ENCODE data around the gene NPC1L1. TPM values are rescaled to one million over a fixed set of nuclear protein-coding genes. Genes with fewer than 3 reads are reported as not detected.

The NPC1L1 gene
- total and polyA plus RNA-seq, 10 of the 15 experiments (the other 5 are each of a cell fraction or from before 2014, with no cell fraction given): 0.01 to 0.90 TPM; not detected in 8

DNA sequence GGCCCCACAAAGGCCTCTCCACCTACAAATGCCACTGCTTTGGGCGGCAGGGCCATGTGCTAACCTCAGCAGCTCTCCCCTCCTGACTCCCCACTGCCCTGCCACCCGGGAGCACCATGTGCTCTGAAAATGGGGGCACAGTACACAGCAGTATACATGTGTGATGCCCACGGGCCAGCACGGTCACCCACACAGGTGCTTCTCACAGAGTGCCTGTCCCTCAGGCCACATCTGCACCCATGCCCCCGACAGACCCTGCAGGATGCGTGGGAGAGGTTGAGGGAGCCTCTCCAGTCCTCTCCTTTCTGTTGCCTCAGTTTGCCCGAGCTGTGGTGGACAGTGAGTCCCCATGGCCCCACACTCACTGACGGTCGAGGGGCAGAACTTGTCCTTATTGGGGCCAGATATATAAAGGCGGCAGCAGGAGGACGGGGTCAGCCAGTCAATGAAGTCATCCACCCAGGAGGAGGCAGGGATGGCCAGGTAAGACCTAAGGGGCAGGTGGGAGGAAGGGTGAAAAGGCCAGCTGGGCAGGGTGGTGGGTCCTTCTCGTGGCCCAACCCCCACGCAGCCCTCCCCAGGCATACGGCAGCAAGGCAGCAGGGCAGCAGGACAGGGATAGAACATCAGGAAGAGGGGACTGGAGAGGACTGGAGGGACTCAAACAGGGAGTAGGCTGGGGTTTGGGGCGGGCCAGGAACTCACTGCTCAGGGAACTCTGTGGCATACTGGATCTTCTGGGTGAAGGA is 19.6 kb downstream of the NPC1L1 start (continued):
- TF ChIP-seq, protein P1, sequence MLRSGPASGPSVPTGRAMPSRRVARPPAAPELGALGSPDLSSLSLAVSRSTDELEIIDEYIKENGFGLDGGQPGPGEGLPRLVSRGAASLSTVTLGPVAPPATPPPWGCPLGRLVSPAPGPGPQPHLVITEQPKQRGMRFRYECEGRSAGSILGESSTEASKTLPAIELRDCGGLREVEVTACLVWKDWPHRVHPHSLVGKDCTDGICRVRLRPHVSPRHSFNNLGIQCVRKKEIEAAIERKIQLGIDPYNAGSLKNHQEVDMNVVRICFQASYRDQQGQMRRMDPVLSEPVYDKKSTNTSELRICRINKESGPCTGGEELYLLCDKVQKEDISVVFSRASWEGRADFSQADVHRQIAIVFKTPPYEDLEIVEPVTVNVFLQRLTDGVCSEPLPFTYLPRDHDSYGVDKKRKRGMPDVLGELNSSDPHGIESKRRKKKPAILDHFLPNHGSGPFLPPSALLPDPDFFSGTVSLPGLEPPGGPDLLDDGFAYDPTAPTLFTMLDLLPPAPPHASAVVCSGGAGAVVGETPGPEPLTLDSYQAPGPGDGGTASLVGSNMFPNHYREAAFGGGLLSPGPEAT (IDR thresholded peaks at IDR 0.05; ENCODE audit: low read depth): no peak
- TF ChIP-seq, protein P2, sequence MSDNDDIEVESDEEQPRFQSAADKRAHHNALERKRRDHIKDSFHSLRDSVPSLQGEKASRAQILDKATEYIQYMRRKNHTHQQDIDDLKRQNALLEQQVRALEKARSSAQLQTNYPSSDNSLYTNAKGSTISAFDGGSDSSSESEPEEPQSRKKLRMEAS (IDR thresholded peaks at IDR 0.05; ENCODE audit: low read depth, low read length): no peak
- TF ChIP-seq KAT2A (conservative IDR thresholded peaks at IDR 0.05; ENCODE audit: control insufficient read depth, low read depth, low read length): no peak
- TF ChIP-seq, protein P3, sequence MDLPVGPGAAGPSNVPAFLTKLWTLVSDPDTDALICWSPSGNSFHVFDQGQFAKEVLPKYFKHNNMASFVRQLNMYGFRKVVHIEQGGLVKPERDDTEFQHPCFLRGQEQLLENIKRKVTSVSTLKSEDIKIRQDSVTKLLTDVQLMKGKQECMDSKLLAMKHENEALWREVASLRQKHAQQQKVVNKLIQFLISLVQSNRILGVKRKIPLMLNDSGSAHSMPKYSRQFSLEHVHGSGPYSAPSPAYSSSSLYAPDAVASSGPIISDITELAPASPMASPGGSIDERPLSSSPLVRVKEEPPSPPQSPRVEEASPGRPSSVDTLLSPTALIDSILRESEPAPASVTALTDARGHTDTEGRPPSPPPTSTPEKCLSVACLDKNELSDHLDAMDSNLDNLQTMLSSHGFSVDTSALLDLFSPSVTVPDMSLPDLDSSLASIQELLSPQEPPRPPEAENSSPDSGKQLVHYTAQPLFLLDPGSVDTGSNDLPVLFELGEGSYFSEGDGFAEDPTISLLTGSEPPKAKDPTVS (IDR thresholded peaks at IDR 0.05; ENCODE audit: low read depth, low read length): no peak
- no peak for TF ChIP-seq SREBF2 (IDR thresholded peaks at IDR 0.05; ENCODE audit: low read length)
- TF ChIP-seq, protein P4, sequence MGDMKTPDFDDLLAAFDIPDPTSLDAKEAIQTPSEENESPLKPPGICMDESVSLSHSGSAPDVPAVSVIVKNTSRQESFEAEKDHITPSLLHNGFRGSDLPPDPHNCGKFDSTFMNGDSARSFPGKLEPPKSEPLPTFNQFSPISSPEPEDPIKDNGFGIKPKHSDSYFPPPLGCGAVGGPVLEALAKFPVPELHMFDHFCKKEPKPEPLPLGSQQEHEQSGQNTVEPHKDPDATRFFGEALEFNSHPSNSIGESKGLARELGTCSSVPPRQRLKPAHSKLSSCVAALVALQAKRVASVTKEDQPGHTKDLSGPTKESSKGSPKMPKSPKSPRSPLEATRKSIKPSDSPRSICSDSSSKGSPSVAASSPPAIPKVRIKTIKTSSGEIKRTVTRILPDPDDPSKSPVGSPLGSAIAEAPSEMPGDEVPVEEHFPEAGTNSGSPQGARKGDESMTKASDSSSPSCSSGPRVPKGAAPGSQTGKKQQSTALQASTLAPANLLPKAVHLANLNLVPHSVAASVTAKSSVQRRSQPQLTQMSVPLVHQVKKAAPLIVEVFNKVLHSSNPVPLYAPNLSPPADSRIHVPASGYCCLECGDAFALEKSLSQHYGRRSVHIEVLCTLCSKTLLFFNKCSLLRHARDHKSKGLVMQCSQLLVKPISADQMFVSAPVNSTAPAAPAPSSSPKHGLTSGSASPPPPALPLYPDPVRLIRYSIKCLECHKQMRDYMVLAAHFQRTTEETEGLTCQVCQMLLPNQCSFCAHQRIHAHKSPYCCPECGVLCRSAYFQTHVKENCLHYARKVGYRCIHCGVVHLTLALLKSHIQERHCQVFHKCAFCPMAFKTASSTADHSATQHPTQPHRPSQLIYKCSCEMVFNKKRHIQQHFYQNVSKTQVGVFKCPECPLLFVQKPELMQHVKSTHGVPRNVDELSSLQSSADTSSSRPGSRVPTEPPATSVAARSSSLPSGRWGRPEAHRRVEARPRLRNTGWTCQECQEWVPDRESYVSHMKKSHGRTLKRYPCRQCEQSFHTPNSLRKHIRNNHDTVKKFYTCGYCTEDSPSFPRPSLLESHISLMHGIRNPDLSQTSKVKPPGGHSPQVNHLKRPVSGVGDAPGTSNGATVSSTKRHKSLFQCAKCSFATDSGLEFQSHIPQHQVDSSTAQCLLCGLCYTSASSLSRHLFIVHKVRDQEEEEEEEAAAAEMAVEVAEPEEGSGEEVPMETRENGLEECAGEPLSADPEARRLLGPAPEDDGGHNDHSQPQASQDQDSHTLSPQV (IDR thresholded peaks at IDR 0.05): no peak
- TF ChIP-seq, protein P5, sequence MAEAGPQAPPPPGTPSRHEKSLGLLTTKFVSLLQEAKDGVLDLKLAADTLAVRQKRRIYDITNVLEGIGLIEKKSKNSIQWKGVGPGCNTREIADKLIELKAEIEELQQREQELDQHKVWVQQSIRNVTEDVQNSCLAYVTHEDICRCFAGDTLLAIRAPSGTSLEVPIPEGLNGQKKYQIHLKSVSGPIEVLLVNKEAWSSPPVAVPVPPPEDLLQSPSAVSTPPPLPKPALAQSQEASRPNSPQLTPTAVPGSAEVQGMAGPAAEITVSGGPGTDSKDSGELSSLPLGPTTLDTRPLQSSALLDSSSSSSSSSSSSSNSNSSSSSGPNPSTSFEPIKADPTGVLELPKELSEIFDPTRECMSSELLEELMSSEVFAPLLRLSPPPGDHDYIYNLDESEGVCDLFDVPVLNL (IDR thresholded peaks at IDR 0.05; ENCODE audit: low read depth, low read length): no peak
- TF ChIP-seq CHD2 (IDR thresholded peaks at IDR 0.05; ENCODE audit: borderline replicate concordance, low read depth, low read length): no peak
- no peak for TF ChIP-seq STAT3 (IDR thresholded peaks at IDR 0.05; ENCODE audit: low read depth, low read length)
- no peak for TF ChIP-seq SMC3 (IDR thresholded peaks at IDR 0.05; ENCODE audit: borderline replicate concordance, low read length)
